Neural progenitor cell (in vitro differentiated cells): ENCODE data around the gene CAPN15. TPM values are rescaled to one million over a fixed set of nuclear protein-coding genes. Genes with fewer than 3 reads are reported as not detected.

Source experiments
- DNase-seq: peaks from one replicate; pipeline ENCODE4 v3.0.0-alpha.2; 2016; ENCODE audit warnings: low spot score
- H2AFZ ChIP-seq: fragments of 200-600 bp; sonication (generic); replicated peaks from 2 replicates; pipeline ENCODE4 v1.6.1; 2016; ENCODE audit warnings: antibody characterized with exemption
- H3F3A ChIP-seq: fragments of 200-600 bp; sonication (generic); 2 replicates; pipeline ENCODE4 v1.6.1; 2016; ENCODE audit warnings: antibody characterized with exemption, low read depth
- H3K27ac ChIP-seq: fragments of 200-600 bp; sonication (generic); 2 replicates; pipeline ENCODE4 v1.5.1; 2016; ENCODE audit warnings: mild to moderate bottlenecking
- H3K27me3 ChIP-seq: fragments of 200-600 bp; sonication (generic); 2 replicates; pipeline ENCODE4 v1.6.1; 2016; ENCODE audit warnings: mild to moderate bottlenecking, moderate library complexity
- H3K36me3 ChIP-seq: fragments of 200-600 bp; sonication (generic); 2 replicates; pipeline ENCODE4 v1.5.1; 2016
- H3K4me1 ChIP-seq: fragments of 200-600 bp; sonication (generic); 2 replicates; pipeline ENCODE4 v1.6.1; 2016; ENCODE audit warnings: mixed run types
- H3K4me2 ChIP-seq: fragments of 200-600 bp; sonication (generic); 2 replicates; pipeline ENCODE4 v1.6.1; 2016
- H3K4me3 ChIP-seq: fragments of 200-600 bp; sonication (generic); 2 replicates; pipeline ENCODE4 v1.5.1; 2016
- H3K79me2 ChIP-seq: fragments of 200-600 bp; sonication (generic); 2 replicates; pipeline ENCODE4 v1.6.1; 2016; ENCODE audit warnings: low read depth
- H3K9ac ChIP-seq: fragments of 200-600 bp; sonication (generic); 2 replicates; pipeline ENCODE4 v1.6.1; 2016
- H3K9me3 ChIP-seq: fragments of 200-600 bp; sonication (generic); 2 replicates; pipeline ENCODE4 v1.5.1; 2016; ENCODE audit warnings: low read depth
- H4K20me1 ChIP-seq: fragments of 200-600 bp; sonication (generic); 2 replicates; pipeline ENCODE4 v1.6.1; 2016; ENCODE audit warnings: low read depth
- H3K27ac Mint-ChIP-seq: 3 replicates; pipeline ENCODE4 v1.8.0; 2021; ENCODE audit warnings: mixed read lengths
- H3K27me3 Mint-ChIP-seq: 2 replicates; pipeline ENCODE4 v1.8.0; 2022; ENCODE audit warnings: low read depth, mild to moderate bottlenecking, inconsistent platforms, moderate library complexity, mixed read lengths; ENCODE audit not compliant: insufficient read depth
- H3K36me3 Mint-ChIP-seq: 3 replicates; pipeline ENCODE4 v1.8.0; 2021; ENCODE audit warnings: mixed read lengths
- H3K4me1 Mint-ChIP-seq: 3 replicates; pipeline ENCODE4 v1.8.0; 2021; ENCODE audit warnings: mixed read lengths
- H3K4me3 Mint-ChIP-seq: 3 replicates; pipeline ENCODE4 v1.8.0; 2021; ENCODE audit warnings: mild to moderate bottlenecking, moderate library complexity, mixed read lengths
- H3K9me3 Mint-ChIP-seq: 3 replicates; pipeline ENCODE4 v1.8.0; 2020; ENCODE audit warnings: mixed read lengths
- CTCF ChIP-seq: fragments of 200-600 bp; sonication (generic); IDR thresholded peaks from 2 replicates; pipeline ENCODE4 v1.5.1; 2017; ENCODE audit warnings: antibody characterized with exemption, mild to moderate bottlenecking
- EZH2 ChIP-seq: fragments of 200-600 bp; sonication (generic); IDR thresholded peaks from 2 replicates; pipeline ENCODE4 v1.6.1; 2017; ENCODE audit warnings: antibody characterized with exemption, mild to moderate bottlenecking, moderate library complexity
- EZH2phosphoT487 ChIP-seq: fragments of 200-600 bp; sonication (generic); IDR thresholded peaks from 2 replicates; pipeline ENCODE4 v1.6.1; 2017; ENCODE audit warnings: antibody characterized with exemption
- total RNA-seq: library from RNA; depleted of rRNA; stranded (reverse); fragments of >200 nt; gene quantifications from 2 replicates; pipeline ENCODE4 v1.2.3, GENCODE V29; 2015; ENCODE audit warnings: low replicate concordance

The CAPN15 gene
- total RNA-seq, 1 donor from 2014 or later: 6.8 TPM

GRCh38 chr16:591892-592517, 64.5 kb downstream of the CAPN15 start:
- no peak for TF ChIP-seq CTCF
- TF ChIP-seq EZH2phosphoT487: no peak
- no peak for TF ChIP-seq EZH2
- Histone ChIP-seq H3K79me2 (peaks cover 32% of the 10 kb centered on the region), H3K9ac (no peak overlapping the region), H3K4me1 (peaks cover 3% of the 10 kb centered on the region), H3K27ac (no peak overlapping the region), H2AFZ (no peak overlapping the region), H3K4me3 (no peak overlapping the region), H3K4me2 (no peak overlapping the region), H3K36me3 (no peaks in the 10 kb centered on the region), H4K20me1 (peaks cover 73% of the 10 kb centered on the region), H3K27me3 (peaks cover 19% of the 10 kb centered on the region), H3F3A (peaks cover 14% of the 10 kb centered on the region), H3K9me3 (no peaks in the 10 kb centered on the region)
- Mint-ChIP-seq H3K36me3 (peaks cover 15% of the 10 kb centered on the region), H3K9me3 (no peaks in the 10 kb centered on the region), H3K27me3 (peaks cover 8% of the 10 kb centered on the region), H3K4me1 (peaks cover 25% of the 10 kb centered on the region), H3K4me3 (peak overlapping the region; percentile 94), H3K27ac (no peak overlapping the region)
- DNase-seq: no peak

- Mint-ChIP-seq H3K4me3 (no peak overlapping the region), H3K9me3 (no peaks in the 10 kb centered on the region), H3K36me3 (peaks cover 17% of the 10 kb centered on the region), H3K4me1 (peaks cover 22% of the 10 kb centered on the region), H3K27me3 (peaks cover 8% of the 10 kb centered on the region), H3K27ac (no peak overlapping the region)
- H3K79me2 ChIP-seq: peaks cover 32% of the 10 kb centered on the region
- H3F3A ChIP-seq: peaks cover 11% of the 10 kb centered on the region
- no peaks in the 10 kb centered on the region for H3K36me3 ChIP-seq
- H3K9me3 ChIP-seq: no peaks in the 10 kb centered on the region
- no peak for DNase-seq
- H3K4me1 ChIP-seq: peaks cover 3% of the 10 kb centered on the region
- H3K4me2 ChIP-seq: no peak overlapping the region
- H2AFZ ChIP-seq: no peak overlapping the region
- TF ChIP-seq CTCF (no peak), EZH2 (no peak), EZH2phosphoT487 (no peak)
- H3K9ac ChIP-seq: no peak overlapping the region
- peaks cover 67% of the 10 kb centered on the region for H4K20me1 ChIP-seq
- no peak overlapping the region for H3K27ac ChIP-seq
- H3K4me3 ChIP-seq: no peak overlapping the region
- H3K27me3 ChIP-seq: peaks cover 14% of the 10 kb centered on the region
These were observed 65.2 kb downstream of the CAPN15 start for GRCh38 chr16:592518-593306.

- H3K36me3 Mint-ChIP-seq: peaks cover 17% of the 10 kb centered on the region
- H3K27ac Mint-ChIP-seq: no peak overlapping the region
- Histone ChIP-seq H3K27ac (no peak overlapping the region), H3K4me3 (no peak overlapping the region), H3K9me3 (no peaks in the 10 kb centered on the region), H3K36me3 (no peaks in the 10 kb centered on the region), H4K20me1 (peaks cover 60% of the 10 kb centered on the region), H3K9ac (no peak overlapping the region), H3K27me3 (peaks cover 14% of the 10 kb centered on the region), H3F3A (peaks cover 6% of the 10 kb centered on the region), H3K79me2 (peaks cover 25% of the 10 kb centered on the region), H2AFZ (no peak overlapping the region), H3K4me1 (peaks cover 3% of the 10 kb centered on the region), H3K4me2 (no peak overlapping the region)
- no peak for DNase-seq
- no peaks in the 10 kb centered on the region for H3K9me3 Mint-ChIP-seq
- TF ChIP-seq CTCF (no peak), EZH2 (no peak)
- peaks cover 19% of the 10 kb centered on the region for H3K4me1 Mint-ChIP-seq
- H3K27me3 Mint-ChIP-seq: peaks cover 8% of the 10 kb centered on the region
- H3K4me3 Mint-ChIP-seq: peak overlapping the region; percentile 69
These were observed 65.9 kb downstream of the CAPN15 start for GRCh38 chr16:593406-593805.
